ENCODE results near the gene CENPVL3.
"Not testable (repeated sequence)": the region's sequence is repeated elsewhere in the genome, so short reads cannot be mapped to it uniquely, and the experiment has no call there.

Gene CENPVL3

DNA sequence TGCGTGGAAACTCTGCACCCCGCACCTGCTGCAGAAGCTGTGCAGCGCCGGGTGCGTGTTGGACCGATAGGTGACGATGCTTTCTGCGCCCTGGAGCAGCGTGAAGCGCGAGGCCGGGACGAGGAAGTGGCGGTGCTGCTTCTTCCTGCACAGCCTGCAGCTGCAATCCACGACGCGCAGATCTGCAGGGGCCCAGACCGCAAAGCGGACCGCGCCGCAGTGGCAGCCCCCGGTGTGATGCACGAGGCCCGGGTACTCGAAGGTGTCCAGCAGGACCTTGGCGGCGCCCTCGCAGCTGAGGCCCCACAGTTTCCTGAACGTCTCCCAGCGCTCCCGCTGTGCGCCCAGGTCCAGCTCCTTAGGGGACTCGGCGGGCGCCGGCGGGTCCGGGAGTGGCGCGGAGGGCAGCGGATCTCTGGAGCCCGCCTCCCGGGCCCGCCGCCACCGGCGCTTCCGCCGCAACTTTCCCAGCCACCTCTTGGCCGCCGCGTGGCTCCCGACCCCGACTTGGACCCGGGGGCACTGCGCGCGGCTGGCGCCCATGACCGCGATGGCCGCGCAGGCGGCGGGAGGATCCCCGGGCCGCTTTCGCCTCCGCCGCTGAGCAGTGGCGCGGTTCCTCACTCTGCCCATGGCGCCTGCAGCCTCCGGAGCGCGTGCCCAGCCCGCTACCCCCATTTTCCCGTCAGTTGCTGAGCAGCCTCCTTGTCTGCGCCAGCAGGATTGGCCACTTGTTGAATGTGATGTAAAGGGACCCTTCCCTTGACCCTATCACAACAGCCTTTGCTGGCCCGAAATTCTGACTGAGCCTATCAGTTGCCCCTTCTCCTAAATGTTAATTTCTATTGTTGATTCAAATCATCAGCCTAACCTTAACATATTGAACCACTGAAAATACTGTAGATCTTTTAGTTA is at the start of gene CENPVL3:
TSS of gene CENPVL3 (minus strand) at position 672 of the 915 bp plus-strand sequence. CDS start at position 633, 39 bp downstream.
- not testable (repeated sequence) for DNase-seq

DNA sequence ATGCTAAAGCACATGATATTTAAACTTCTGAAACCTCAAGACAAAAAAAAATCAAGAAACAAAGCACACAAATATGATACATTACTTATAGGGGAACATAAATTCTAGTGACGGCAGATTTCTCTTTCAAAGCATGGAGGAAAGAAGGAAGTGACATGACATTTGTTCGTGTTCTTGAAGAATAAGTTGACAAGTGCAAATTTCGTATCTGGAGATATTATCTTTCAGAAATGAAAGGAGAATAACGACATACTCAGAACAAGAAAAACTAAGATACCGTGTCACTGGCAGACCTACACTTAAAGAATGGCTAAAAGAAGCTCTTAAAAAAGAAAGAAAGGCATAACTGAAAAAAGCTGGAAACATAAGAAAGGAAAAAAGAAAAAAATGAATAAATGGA is 47.3 kb upstream of the CENPVL3 start:
- no peak for DNase-seq

DNA sequence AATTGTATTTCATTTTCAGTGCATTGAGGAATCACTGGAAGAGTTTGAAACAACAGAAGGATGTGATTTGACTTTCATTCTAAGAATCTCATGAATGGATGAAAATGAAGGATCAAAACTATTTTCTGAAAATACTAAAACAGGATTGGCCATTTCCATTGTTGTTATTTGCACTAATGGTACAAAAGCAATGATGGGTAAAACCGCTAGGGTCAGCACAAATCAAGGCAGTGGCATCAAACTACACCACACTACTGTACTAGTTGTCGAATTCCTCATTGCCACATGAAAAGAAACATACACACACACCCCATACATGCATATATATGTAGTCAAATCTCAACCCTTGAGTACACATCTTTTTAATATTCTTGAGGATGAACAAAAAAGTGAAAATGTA is 24.7 kb upstream of the CENPVL3 start:
- no peak for DNase-seq

DNA sequence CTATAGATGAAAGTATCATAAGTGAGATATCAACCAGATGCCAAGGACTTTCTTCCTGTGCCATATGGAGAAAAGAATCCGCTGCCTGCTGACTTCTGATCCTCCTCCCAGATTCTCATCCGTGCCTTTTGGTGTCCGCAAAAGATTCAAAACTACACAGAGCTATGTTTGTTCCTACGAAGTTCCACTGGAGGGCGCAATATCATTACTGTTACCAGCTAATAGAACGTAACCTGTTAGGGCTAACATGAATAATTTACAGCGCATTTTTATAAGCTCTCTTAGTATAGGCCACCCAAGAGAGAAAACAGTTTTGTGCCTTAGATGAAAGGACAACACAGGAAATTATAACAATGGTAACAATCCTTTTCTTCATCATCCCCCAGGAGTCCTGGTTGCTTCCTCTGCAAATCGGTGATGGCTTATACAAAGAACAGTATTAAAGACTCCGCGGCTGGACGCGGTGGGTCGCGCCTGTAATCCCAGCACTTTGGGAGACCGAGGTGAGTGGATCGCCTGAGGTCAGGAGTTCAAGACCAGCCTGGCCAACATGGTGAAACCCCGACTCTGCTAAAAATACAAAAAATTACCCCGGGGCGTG is 22.8 kb upstream of the CENPVL3 start:
- peak; percentile 4 for DNase-seq

DNA sequence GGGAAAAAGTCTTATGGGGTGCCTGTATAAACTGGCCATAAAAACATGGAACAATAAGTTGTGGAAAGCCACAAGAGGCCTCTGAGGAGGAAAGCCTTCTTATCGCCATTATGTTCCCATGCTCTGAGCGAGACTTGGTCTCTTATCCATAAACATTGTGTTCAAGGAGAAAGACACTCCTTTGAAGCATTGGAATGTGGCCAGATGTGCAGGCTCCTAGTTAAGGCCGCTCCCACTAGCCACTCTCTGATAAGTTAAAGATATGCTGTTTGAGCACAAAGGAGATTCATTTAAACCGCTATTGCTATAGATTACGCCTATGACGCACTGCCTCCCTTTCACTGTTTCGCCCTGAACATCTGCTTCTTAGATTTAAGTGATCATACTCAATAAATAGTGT is 17.8 kb upstream of the CENPVL3 start:
- not testable (repeated sequence) for DNase-seq

DNA sequence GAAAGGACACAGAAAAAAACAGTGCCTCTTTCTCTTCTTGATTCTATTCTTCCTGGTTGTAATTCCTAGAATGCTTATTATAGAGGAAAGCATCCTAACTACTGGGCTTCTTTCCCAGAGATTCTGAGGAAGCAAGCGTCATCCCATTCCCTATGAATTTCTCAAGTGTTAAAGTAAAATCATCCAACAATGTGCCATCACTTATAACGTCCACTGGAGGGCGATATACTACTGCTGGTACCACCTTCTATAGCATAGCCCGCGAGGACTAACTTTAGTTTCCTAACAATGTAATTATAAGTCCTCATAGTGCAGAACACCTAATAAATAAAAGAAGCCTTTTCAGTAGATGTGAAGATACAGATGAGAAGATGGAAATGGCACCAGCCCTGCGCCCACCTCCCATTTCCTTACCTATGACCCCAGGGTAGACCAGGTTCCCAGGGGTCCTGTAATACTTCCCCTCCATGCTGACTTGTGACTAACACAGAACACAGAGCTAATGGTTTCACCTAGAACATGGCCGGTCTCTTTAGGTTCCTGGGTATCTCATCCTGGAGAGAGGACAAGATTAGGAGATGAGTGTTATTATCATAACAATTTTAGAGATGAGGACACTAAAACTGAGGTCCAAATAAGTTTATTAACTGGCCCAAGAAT is 4.2 kb downstream of the CENPVL3 start:
- DNase-seq, result peak; percentile 4

DNA sequence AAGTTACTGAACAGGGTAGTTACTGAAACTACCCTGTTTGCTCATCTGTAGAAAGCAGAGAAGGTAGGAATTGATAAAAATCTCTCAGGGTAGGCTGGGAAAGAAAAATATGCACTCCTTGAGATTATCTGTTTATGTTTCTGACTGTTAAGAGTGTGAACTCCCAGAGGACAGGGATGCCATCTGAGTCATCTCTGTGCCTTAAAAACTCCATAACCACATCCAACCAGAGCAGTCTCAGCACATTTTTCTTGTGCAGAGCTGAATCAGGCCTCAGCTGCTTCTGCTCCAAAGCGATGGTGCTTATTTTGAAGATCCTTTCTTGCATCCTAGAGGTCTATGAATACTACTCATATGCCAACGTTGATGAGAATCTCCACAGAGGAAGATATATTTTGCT is 9.9 kb downstream of the CENPVL3 start:
- no peak for DNase-seq

DNA sequence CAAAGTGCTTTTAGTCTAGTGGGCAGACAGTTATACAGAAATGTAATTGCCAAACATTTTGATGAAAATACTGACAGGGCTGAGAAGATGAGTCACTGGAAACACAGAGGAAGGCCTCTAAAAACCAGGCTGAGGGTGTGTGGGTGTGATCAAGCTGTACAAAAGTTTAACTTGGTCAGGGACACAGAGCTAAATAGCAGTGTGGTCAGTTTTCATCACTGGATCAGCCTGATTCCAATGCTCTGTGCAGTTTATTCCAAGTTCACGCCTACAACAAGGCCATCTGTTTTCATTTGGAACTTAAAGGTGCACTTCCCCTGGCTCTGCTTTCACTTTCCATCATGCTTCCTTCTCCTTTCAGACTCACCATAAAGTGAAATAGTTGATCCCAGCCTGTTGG is 10.6 kb downstream of the CENPVL3 start:
- no peak for DNase-seq

DNA sequence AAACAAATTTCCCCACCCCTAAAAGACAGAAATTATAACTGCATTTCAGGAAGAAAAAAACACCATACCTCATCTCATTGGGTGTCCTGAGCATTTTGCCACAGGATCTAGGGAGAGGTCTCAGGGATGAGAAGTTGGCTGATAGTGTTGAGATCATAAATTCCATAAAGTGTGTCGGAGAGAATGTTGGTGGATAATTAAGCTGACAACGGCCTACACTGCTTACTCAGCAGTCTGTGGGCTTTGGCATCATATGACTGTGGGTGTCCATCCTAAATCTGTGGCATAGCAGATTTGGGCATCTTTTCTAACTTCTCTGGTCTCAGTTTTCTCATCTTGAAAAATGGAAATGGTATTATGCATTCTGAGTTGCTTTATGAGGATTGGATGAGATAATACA is 12.3 kb downstream of the CENPVL3 start:
- no peak for DNase-seq

DNA sequence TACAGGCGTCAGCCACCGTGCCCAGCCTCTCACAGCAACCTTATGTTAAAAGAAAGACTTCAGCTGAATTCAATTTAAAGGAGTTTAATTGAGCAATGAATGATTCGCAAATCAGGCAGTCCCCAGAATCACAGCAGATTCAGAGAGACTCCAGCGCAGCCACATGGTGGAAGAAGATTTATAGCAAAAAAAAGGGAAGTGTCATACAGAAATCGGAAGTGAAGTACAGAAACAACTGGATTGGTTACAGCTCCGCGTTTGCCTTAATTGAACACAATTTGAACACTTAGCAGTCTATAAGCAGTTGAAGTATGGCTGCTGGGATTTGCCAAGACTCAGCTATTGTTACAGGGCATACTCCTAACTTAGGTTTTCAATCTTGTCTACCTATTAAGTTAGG is 19.8 kb downstream of the CENPVL3 start:
- DNase-seq, result no peak

DNA sequence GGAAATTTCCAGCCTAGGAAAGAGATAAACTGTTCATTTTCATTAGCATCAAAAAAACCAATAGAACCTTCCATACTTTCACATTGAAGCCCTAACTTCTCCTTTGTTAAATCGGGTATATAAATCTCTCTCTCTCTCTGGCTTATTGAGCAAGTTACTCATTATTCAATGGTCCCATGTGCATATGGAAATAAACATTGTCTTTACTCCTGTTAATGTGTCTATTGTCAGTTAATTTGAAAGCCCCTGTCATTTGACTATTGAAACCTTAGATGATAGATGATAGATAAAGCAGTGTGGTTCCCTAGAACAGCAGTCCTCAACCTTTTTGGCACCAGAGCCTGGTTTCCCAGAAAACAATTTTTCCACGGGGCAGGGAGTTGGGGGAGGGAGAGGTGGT is 46.8 kb downstream of the CENPVL3 start:
- DNase-seq, result no peak

DNA sequence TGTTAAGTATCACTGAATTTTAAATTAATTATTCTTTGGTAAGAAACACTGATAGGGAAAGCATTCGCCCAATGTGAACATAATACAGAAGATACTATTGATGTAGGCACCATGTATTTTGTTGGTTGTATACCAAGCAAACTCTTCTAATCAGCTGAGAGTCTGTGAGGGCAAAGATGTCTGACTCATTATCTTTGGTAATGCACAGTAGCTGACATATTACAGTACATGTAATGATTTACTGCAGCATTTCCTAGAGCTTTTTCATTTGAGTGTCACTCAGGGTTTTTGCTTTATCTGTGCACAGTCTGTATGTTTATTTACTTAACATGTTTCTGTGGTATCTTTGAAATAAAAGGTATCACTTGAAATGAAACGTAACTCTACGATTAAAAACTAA is 49.2 kb downstream of the CENPVL3 start:
- no peak for DNase-seq

DNA sequence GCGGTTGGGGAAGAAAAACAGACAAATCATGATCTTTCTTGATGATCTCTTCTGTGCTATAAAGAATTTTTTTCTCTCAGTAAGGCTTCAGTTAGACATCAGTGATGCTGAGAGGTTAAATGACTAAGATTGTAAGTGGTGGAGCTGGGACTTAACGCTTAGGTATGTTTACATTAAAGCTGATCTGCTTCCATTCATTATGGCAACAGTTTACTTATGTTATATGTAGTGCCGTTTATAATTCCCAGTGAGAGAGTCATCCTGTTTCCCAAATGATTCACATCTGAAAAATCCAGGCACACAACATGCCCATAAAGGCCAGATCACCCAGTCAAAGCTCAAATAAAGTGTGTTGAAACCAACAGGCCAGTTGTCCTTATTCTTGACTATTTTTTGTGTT is 50.1 kb downstream of the CENPVL3 start:
- no peak for DNase-seq
